HepG2 (cell line): ENCODE measurements around the gene CASS4. TPM values are rescaled to one million over a fixed set of nuclear protein-coding genes. Genes with fewer than 3 reads are reported as not detected.

ENCODE experiments used
- FOXK1 ChIP-seq: sonication (generic); formaldehyde crosslinking; IDR thresholded peaks from 2 replicates; pipeline ENCODE4 v1.4.0; 2020; ENCODE audit warnings: low read depth, missing genetic modification reagents, borderline replicate concordance
- HOXA7 ChIP-seq: sonication (generic); formaldehyde crosslinking; IDR thresholded peaks from 2 replicates; pipeline ENCODE4 v1.8.1; 2022; ENCODE audit warnings: mild to moderate bottlenecking, missing genetic modification reagents, moderate library complexity
- MED8 ChIP-seq: sonication (generic); formaldehyde crosslinking; IDR thresholded peaks from 2 replicates; pipeline ENCODE4 v1.8.1; 2023; ENCODE audit warnings: mild to moderate bottlenecking, missing genetic modification reagents; ENCODE audit not compliant: insufficient replicate concordance
- NR2C2 ChIP-seq: sonication (generic); formaldehyde crosslinking; IDR thresholded peaks from 2 replicates; pipeline ENCODE4 v1.4.0; 2020; ENCODE audit warnings: missing genetic modification reagents, mild to moderate bottlenecking, moderate library complexity, borderline replicate concordance
- PRMT3 ChIP-seq: sonication (generic); formaldehyde crosslinking; IDR thresholded peaks from 2 replicates; pipeline ENCODE4 v1.8.1; 2022; ENCODE audit warnings: low read depth, mild to moderate bottlenecking, moderate library complexity, missing genetic modification reagents, borderline replicate concordance
- RBM39 ChIP-seq: fragments of 200-400 bp; formaldehyde crosslinking; IDR thresholded peaks from one replicate; pipeline ENCODE4 v1.6.1; 2018; ENCODE audit warnings: antibody characterized with exemption, mild to moderate bottlenecking, low read depth, low read length; ENCODE audit not compliant: poor library complexity, severe bottlenecking
- ZNF333 ChIP-seq: sonication (generic); formaldehyde crosslinking; IDR thresholded peaks from 2 replicates; pipeline ENCODE4 v1.4.0; 2020; ENCODE audit warnings: mild to moderate bottlenecking, missing genetic modification reagents, borderline replicate concordance
- polyA plus RNA-seq, 8 experiments: library from polyadenylated mRNA; depleted of rRNA in 3 of 8; stranded (reverse) in 7 of 8; unstranded in 1 of 8; fragments of >200 nt; fragmentation: Illumina TruSeq in 4 of 8; extraction: Trizol in 4 of 8; gene quantifications; 2 replicates each; pipeline versions ENCODE4 v1.2.1 to v1.2.3, GENCODE V29; 2011 to 2016; ENCODE audit warnings: low read depth in 4 of 8, missing spikeins in 1 of 8, mixed read lengths in 1 of 8; ENCODE audit not compliant: insufficient read depth in 1 of 8
- total RNA-seq, 5 experiments: library from RNA; depleted of rRNA; stranded (reverse); fragments of >200 nt; fragmentation: Illumina TruSeq; extraction: Trizol; gene quantifications; 2 replicates each; pipeline ENCODE4 v1.2.3, GENCODE V29; 2016; ENCODE audit warnings: low read depth in 1 of 5
- TF ChIP-seq, protein P1 (sequence below): sonication (generic); formaldehyde crosslinking; IDR thresholded peaks from 2 replicates; pipeline ENCODE4 v1.4.0; 2020; ENCODE audit warnings: missing genetic modification reagents, borderline replicate concordance
- TF ChIP-seq, protein P2 (sequence below): sonication (generic); formaldehyde crosslinking; IDR thresholded peaks from 2 replicates; pipeline ENCODE4 v1.4.0; 2020; ENCODE audit warnings: missing genetic modification reagents, mild to moderate bottlenecking, borderline replicate concordance

CASS4 gene
- total and polyA plus RNA-seq, 2 of the 13 experiments (the other 11 are each of a cell fraction or from before 2014, with no cell fraction given): 0.17 to 0.49 TPM

DNA sequence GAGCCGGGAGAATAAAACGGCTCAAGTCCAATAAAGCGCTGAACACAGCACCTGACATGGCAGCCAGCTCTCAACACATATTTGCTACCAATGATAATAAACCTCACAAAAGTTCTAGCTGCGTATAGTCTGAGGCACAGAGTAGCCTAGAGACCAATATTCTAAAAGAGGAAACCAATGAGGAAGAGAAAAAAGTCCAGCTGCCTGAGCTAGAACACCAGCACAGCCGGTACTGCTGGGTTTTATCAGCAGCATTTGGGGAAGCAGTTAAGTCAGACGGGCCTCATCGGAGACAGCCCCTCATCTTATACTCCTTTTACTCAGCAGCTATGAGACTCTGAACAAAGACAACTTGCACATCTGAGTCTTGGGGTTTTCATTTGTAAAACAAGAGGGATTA, 53.9 kb downstream of the CASS4 start (continued):
- TF ChIP-seq PRMT3 (CRISPR knock-in tag): no peak
- TF ChIP-seq MED8 (CRISPR knock-in tag): no peak
- TF ChIP-seq HOXA7: no peak
- TF ChIP-seq, protein P1, sequence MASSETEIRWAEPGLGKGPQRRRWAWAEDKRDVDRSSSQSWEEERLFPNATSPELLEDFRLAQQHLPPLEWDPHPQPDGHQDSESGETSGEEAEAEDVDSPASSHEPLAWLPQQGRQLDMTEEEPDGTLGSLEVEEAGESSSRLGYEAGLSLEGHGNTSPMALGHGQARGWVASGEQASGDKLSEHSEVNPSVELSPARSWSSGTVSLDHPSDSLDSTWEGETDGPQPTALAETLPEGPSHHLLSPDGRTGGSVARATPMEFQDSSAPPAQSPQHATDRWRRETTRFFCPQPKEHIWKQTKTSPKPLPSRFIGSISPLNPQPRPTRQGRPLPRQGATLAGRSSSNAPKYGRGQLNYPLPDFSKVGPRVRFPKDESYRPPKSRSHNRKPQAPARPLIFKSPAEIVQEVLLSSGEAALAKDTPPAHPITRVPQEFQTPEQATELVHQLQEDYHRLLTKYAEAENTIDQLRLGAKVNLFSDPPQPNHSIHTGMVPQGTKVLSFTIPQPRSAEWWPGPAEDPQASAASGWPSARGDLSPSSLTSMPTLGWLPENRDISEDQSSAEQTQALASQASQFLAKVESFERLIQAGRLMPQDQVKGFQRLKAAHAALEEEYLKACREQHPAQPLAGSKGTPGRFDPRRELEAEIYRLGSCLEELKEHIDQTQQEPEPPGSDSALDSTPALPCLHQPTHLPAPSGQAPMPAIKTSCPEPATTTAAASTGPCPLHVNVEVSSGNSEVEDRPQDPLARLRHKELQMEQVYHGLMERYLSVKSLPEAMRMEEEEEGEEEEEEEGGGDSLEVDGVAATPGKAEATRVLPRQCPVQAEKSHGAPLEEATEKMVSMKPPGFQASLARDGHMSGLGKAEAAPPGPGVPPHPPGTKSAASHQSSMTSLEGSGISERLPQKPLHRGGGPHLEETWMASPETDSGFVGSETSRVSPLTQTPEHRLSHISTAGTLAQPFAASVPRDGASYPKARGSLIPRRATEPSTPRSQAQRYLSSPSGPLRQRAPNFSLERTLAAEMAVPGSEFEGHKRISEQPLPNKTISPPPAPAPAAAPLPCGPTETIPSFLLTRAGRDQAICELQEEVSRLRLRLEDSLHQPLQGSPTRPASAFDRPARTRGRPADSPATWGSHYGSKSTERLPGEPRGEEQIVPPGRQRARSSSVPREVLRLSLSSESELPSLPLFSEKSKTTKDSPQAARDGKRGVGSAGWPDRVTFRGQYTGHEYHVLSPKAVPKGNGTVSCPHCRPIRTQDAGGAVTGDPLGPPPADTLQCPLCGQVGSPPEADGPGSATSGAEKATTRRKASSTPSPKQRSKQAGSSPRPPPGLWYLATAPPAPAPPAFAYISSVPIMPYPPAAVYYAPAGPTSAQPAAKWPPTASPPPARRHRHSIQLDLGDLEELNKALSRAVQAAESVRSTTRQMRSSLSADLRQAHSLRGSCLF (CRISPR knock-in tag): no peak
- no peak for TF ChIP-seq FOXK1
- no peak for TF ChIP-seq NR2C2
- TF ChIP-seq, protein P2, sequence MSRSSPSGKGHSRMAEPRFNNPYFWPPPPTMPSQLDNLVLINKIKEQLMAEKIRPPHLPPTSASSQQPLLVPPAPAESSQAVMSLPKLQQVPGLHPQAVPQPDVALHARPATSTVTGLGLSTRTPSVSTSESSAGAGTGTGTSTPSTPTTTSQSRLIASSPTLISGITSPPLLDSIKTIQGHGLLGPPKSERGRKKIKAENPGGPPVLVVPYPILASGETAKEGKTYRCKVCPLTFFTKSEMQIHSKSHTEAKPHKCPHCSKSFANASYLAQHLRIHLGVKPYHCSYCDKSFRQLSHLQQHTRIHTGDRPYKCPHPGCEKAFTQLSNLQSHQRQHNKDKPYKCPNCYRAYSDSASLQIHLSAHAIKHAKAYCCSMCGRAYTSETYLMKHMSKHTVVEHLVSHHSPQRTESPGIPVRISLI (CRISPR knock-in tag): no peak
- TF ChIP-seq RBM39: no peak
- TF ChIP-seq ZNF333: no peak
